ENCODE measurements around the gene C5orf63.

C5orf63 gene

GRCh38 chr5:127061956-127062355 lies 11.3 kb downstream of the C5orf63 start:
- Histone ChIP-seq H3K27ac (ENCODE audit: low read depth, low read length) (no peak overlapping the region), H3K9me3 (ENCODE audit: control insufficient read depth, insufficient read depth, low read length) (no peaks in the 10 kb centered on the region), H3K4me1 (ENCODE audit: control insufficient read depth, low read length) (no peaks in the 10 kb centered on the region), H3K4me2 (ENCODE audit: low read length) (no peak overlapping the region), H3K27me3 (ENCODE audit: control insufficient read depth, low read length) (no peaks in the 10 kb centered on the region), H3K4me3 (ENCODE audit: low read length) (no peak overlapping the region), H3F3A (ENCODE audit: control insufficient read depth, insufficient read depth) (no peaks in the 10 kb centered on the region), H3K9me2 (replicated peaks; ENCODE audit: control insufficient read depth, low read length) (no peaks in the 10 kb centered on the region), H3K36me3 (ENCODE audit: control insufficient read depth, low read length) (peaks cover 6% of the 10 kb centered on the region), H3K79me2 (ENCODE audit: control insufficient read depth, low read length) (no peaks in the 10 kb centered on the region), H4K20me1 (ENCODE audit: control insufficient read depth, insufficient read depth, low read depth, low read length) (no peaks in the 10 kb centered on the region)
- no peak for TF ChIP-seq CTCF (IDR thresholded peaks at IDR 0.05; ENCODE audit: low read depth, low read length, poor library complexity, severe bottlenecking)
- no peak for TF ChIP-seq EZH2phosphoT487 (IDR thresholded peaks at IDR 0.05; ENCODE audit: borderline replicate concordance, low read length)

- Histone ChIP-seq H3F3A (ENCODE audit: control insufficient read depth, insufficient read depth) (no peaks in the 10 kb centered on the region), H3K27ac (ENCODE audit: low read depth, low read length) (no peak overlapping the region), H3K4me3 (ENCODE audit: low read length) (no peak overlapping the region), H3K4me1 (ENCODE audit: control insufficient read depth, low read length) (no peaks in the 10 kb centered on the region), H3K36me3 (ENCODE audit: control insufficient read depth, low read length) (peaks cover 9% of the 10 kb centered on the region), H3K79me2 (ENCODE audit: control insufficient read depth, low read length) (no peaks in the 10 kb centered on the region), H4K20me1 (ENCODE audit: control insufficient read depth, insufficient read depth, low read depth, low read length) (no peaks in the 10 kb centered on the region), H3K4me2 (ENCODE audit: low read length) (no peak overlapping the region), H3K9me2 (replicated peaks; ENCODE audit: control insufficient read depth, low read length) (no peaks in the 10 kb centered on the region), H3K27me3 (ENCODE audit: control insufficient read depth, low read length) (no peaks in the 10 kb centered on the region), H3K9me3 (ENCODE audit: control insufficient read depth, insufficient read depth, low read length) (no peaks in the 10 kb centered on the region)
- TF ChIP-seq CTCF (IDR thresholded peaks at IDR 0.05; ENCODE audit: low read depth, low read length, poor library complexity, severe bottlenecking) (no peak), EZH2phosphoT487 (IDR thresholded peaks at IDR 0.05; ENCODE audit: borderline replicate concordance, low read length) (no peak)
Observed at GRCh38 chr5:127061537-127061936, 11.8 kb downstream of the C5orf63 start.

GRCh38 chr5:127060470-127060985 lies 12.8 kb downstream of the C5orf63 start:
- Histone ChIP-seq H3K4me2 (ENCODE audit: low read length) (no peak overlapping the region), H3K79me2 (ENCODE audit: control insufficient read depth, low read length) (no peaks in the 10 kb centered on the region), H3K27ac (ENCODE audit: low read depth, low read length) (no peak overlapping the region), H3K9me3 (ENCODE audit: control insufficient read depth, insufficient read depth, low read length) (peaks cover 4% of the 10 kb centered on the region; the same call in 1 of the 2 replicates), H3F3A (ENCODE audit: control insufficient read depth, insufficient read depth) (no peaks in the 10 kb centered on the region), H3K4me1 (ENCODE audit: control insufficient read depth, low read length) (no peaks in the 10 kb centered on the region), H4K20me1 (ENCODE audit: control insufficient read depth, insufficient read depth, low read depth, low read length) (no peaks in the 10 kb centered on the region), H3K27me3 (ENCODE audit: control insufficient read depth, low read length) (no peaks in the 10 kb centered on the region), H3K9me2 (replicated peaks; ENCODE audit: control insufficient read depth, low read length) (no peaks in the 10 kb centered on the region), H3K36me3 (ENCODE audit: control insufficient read depth, low read length) (peaks cover 18% of the 10 kb centered on the region), H3K4me3 (ENCODE audit: low read length) (no peak overlapping the region)
- TF ChIP-seq EZH2phosphoT487 (IDR thresholded peaks at IDR 0.05; ENCODE audit: borderline replicate concordance, low read length) (no peak), CTCF (IDR thresholded peaks at IDR 0.05; ENCODE audit: low read depth, low read length, poor library complexity, severe bottlenecking) (no peak)
